Loucy (cell line): ENCODE results near the gene CD6.

Experiments used
- EZH2phosphoT487 ChIP-seq: fragments of 200-600 bp; IDR thresholded peaks from 2 replicates; pipeline ENCODE4 v1.6.1; 2018; ENCODE audit warnings: antibody characterized with exemption, mild to moderate bottlenecking, moderate library complexity, borderline replicate concordance
- TF ChIP-seq, protein P1 (sequence below): fragments of 200-600 bp; sonication (generic); conservative IDR thresholded peaks from 2 replicates; pipeline ENCODE4 v1.5.1; 2014; ENCODE audit warnings: mild to moderate bottlenecking, antibody characterized with exemption, low read length

- TF ChIP-seq, protein P1, sequence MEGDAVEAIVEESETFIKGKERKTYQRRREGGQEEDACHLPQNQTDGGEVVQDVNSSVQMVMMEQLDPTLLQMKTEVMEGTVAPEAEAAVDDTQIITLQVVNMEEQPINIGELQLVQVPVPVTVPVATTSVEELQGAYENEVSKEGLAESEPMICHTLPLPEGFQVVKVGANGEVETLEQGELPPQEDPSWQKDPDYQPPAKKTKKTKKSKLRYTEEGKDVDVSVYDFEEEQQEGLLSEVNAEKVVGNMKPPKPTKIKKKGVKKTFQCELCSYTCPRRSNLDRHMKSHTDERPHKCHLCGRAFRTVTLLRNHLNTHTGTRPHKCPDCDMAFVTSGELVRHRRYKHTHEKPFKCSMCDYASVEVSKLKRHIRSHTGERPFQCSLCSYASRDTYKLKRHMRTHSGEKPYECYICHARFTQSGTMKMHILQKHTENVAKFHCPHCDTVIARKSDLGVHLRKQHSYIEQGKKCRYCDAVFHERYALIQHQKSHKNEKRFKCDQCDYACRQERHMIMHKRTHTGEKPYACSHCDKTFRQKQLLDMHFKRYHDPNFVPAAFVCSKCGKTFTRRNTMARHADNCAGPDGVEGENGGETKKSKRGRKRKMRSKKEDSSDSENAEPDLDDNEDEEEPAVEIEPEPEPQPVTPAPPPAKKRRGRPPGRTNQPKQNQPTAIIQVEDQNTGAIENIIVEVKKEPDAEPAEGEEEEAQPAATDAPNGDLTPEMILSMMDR, result no peak
- TF ChIP-seq EZH2phosphoT487, result no peak
These were observed 31.1 kb downstream of the CD6 start for GRCh38 chr11:61002598-61002997.
